Esophagus muscularis mucosa (tissue), 3 donors: ENCODE results near the gene AK6.

Experiments
- CTCF ChIP-seq, 3 experiments: fragments of 200-600 bp in 2 of 3; fragments of 450-650 bp in 1 of 3; sonication (generic) in 2 of 3; IDR thresholded peaks; one replicate each; pipeline ENCODE4 v1.5.1; 2017 to 2019; ENCODE audit warnings: antibody characterized with exemption in 3 of 3, mild to moderate bottlenecking in 2 of 3, moderate library complexity in 1 of 3
- POLR2AphosphoS5 ChIP-seq, 2 donors: sonication (generic); formaldehyde crosslinking; IDR thresholded peaks; one replicate each; pipeline ENCODE4 v1.6.1; 2017; ENCODE audit warnings: antibody characterized with exemption in 2 of 2

GRCh38 chr5:69315972-69316371 lies 53.3 kb downstream of the AK6 start:
- TF ChIP-seq CTCF (IDR thresholded peaks at IDR 0.05) (no peak), POLR2AphosphoS5 (IDR thresholded peaks at IDR 0.05) (no peak)
